ENCODE results near the gene RBFOX1.

The RBFOX1 gene

DNA sequence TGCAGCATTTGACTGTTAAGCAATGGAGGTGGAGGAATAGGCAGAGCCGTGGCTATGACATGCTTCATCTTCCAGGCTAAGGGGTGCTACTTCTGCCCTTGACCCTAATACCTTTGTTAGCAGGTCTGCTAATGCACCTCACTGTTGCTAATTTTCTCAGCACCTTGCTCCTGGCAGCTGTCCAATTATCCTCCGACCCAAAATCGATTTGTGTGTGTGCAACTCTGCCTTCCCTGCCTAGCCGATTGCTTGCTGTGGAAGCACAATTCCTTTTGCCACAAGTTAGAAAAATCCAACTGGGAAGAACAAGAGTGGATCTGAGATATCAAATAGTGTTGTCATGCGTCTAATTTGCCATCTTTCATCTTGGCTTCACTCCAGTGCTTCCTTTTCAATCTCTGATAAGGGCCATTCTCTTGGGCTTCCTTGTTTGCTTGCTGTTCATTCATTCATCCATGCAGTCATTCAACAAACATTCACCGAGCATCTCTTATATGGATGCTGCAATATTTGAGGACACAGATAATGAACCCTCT, 422.8 kb downstream of the RBFOX1 start:
- H3K4me1 ChIP-seq, result no peaks in the 10 kb centered on the region
- no peak overlapping the region for H3K4me3 ChIP-seq
- no peaks in the 10 kb centered on the region for H3K36me3 ChIP-seq
- no peak overlapping the region for H3K9ac ChIP-seq
- H4K20me1 ChIP-seq, result no peaks in the 10 kb centered on the region
- H3K4me2 ChIP-seq, result no peak overlapping the region
- no peak for TF ChIP-seq Cebpa-rat (IDR thresholded peaks at IDR 0.05)
- no peak overlapping the region for H3K27ac ChIP-seq
- H3K27me3 ChIP-seq, result no peaks in the 10 kb centered on the region
- H3K9me3 ChIP-seq, result no peaks in the 10 kb centered on the region
